ENCODE measurements around the gene PDE4D.

Gene PDE4D

DNA sequence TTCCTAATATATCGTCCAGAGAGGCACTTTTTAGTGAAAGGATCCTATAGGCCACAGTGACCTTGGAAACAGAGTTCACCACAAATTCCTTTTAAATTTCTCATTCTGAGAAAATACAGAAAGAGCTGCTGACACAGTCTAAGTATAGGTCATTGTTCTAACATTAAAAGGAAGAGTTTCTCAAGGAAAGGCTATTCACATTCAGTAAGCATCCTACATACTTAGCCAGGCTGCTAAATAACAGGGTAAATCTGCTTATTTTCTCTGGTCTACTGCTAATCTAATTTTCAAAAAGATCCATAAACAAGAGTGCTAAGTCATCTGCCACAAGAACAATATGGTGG lies 313.7 kb downstream of the PDE4D start:
- Histone ChIP-seq H3K14ac (ENCODE audit: low read length) (no peak overlapping the region), H3K23ac (ENCODE audit: low read depth, low read length, poor library complexity) (no peak overlapping the region), H2BK120ac (ENCODE audit: low read depth, low read length) (no peak overlapping the region), H4K8ac (ENCODE audit: low read depth, low read length) (no peak overlapping the region), H3K27ac (replicated peaks; ENCODE audit: low read length) (no peak overlapping the region), H3K36me3 (replicated peaks in 1 of 2; ENCODE audit: control insufficient read depth in 2 of 2, insufficient read depth in 2 of 2, low read length in 2 of 2) (no peaks in the 10 kb centered on the region), H3K4me2 (ENCODE audit: insufficient read depth, low read length, poor library complexity, severe bottlenecking) (no peak overlapping the region), H2BK15ac (ENCODE audit: low read length) (no peak overlapping the region), H2AK5ac (ENCODE audit: low read depth, low read length) (no peak overlapping the region), H3K18ac (ENCODE audit: low read length) (no peak overlapping the region), H3K9ac (ENCODE audit: low read depth, low read length, poor library complexity) (no peak overlapping the region), H3K9me3 (replicated peaks in 1 of 2; ENCODE audit: control insufficient read depth in 2 of 2, insufficient read depth in 1 of 2, low read depth in 1 of 2, low read length in 2 of 2) (no peaks in the 10 kb centered on the region), H3K79me1 (ENCODE audit: low read depth, low read length) (no peaks in the 10 kb centered on the region), H2AFZ (ENCODE audit: low read length) (no peak overlapping the region), H3K4me3 (ENCODE audit: low read length in 2 of 2) (no peak overlapping the region), H4K91ac (ENCODE audit: low read depth, low read length, poor library complexity) (no peak overlapping the region), H3K4me1 (ENCODE audit: control insufficient read depth in 2 of 2, insufficient read depth in 1 of 2, low read depth in 1 of 2, low read length in 2 of 2) (peaks cover 4 to 50% of the 10 kb centered on the region in 2 donors), H2BK12ac (ENCODE audit: low read length) (no peak overlapping the region), H3K4ac (ENCODE audit: low read length) (no peak overlapping the region), H3K27me3 (ENCODE audit: control insufficient read depth in 3 of 3, insufficient read depth in 3 of 3, low read depth in 1 of 3, low read length in 3 of 3) (no peaks in the 10 kb centered on the region), H2BK5ac (ENCODE audit: low read length) (no peak overlapping the region)
- no peak for DNase-seq (ENCODE audit: low spot score)
- WGBS, 2 donors (ENCODE audit: extremely low coverage in 2 of 2, insufficient read length in 2 of 2, insufficient replicate concordance in 1 of 2): no CpG with 5 or more reads among the region's 1 CpG

DNA sequence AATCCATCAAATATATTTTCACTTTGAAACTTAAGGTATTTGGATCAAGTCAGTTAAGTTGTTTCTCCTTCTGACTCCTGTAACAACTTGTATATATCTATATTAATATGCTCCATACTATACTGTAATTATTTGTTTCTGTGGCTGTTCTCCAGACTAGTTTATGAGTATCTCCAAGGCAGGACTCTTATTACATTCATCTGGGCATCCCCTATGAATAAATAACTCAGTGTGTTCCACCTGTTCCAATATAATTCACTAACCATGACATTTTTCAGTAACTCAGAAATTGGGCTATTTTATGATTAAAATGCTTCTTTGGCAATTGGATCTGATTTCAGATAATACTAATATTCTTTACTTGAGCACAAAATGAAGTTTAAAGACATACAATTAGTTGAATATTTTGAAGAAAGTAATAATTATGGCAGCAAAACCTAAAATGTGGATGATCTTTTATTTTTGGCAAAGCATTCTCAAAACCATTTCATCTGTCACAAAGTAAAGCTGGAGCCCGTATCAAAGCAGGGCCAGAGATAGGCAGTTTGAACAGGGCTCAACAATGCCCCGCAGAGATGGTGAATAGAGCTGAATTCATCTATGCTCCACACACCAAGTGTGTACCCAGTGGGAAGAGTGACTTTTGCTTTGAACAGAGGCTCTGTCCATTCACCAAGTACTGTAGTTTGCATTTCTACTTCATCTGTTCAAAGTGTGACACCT lies 314.3 kb downstream of the PDE4D start:
- no CpG with 5 or more reads among the region's 2 CpGs for WGBS, 2 donors (ENCODE audit: extremely low coverage in 2 of 2, insufficient read length in 2 of 2, insufficient replicate concordance in 1 of 2)

DNA sequence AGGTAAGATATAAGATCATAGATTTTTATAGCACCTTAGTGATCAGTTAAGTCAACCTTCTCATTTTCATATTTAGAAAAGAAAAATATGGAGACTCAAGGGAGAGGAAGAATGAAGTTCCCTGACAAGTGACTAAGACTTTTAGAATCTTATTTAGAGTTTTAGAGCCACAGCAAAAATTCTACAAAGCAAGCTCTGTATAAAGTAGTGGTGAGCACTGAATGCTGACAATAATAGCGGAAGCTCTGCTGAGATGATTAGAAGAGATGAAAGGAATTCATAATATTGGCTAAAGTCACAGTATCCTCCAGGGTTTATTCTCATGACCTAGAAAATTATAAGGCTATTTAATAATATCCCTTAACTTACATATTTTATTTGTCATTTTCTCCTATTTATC lies 316.0 kb downstream of the PDE4D start:
- no peaks in the 10 kb centered on the region for H3K79me1 ChIP-seq (ENCODE audit: low read depth, low read length)

More for the DNA sequence above, 314.3 kb downstream of the PDE4D start:
- Histone ChIP-seq H3K4ac (ENCODE audit: low read length) (no peak overlapping the region), H3K4me3 (ENCODE audit: low read length in 2 of 2) (no peak overlapping the region), H3K4me1 (ENCODE audit: control insufficient read depth in 2 of 2, insufficient read depth in 1 of 2, low read depth in 1 of 2, low read length in 2 of 2) (peaks cover 4 to 46% of the 10 kb centered on the region in 2 donors), H2BK12ac (ENCODE audit: low read length) (no peak overlapping the region), H3K18ac (ENCODE audit: low read length) (no peak overlapping the region), H2AK5ac (ENCODE audit: low read depth, low read length) (no peak overlapping the region), H3K14ac (ENCODE audit: low read length) (no peak overlapping the region), H2BK5ac (ENCODE audit: low read length) (no peak overlapping the region), H3K36me3 (replicated peaks in 1 of 2; ENCODE audit: control insufficient read depth in 2 of 2, insufficient read depth in 2 of 2, low read length in 2 of 2) (no peaks in the 10 kb centered on the region), H3K23ac (ENCODE audit: low read depth, low read length, poor library complexity) (no peak overlapping the region), H3K27ac (replicated peaks; ENCODE audit: low read length) (no peak overlapping the region), H3K4me2 (ENCODE audit: insufficient read depth, low read length, poor library complexity, severe bottlenecking) (no peak overlapping the region), H2BK15ac (ENCODE audit: low read length) (no peak overlapping the region), H4K91ac (ENCODE audit: low read depth, low read length, poor library complexity) (no peak overlapping the region), H3K9me3 (replicated peaks in 1 of 2; ENCODE audit: control insufficient read depth in 2 of 2, insufficient read depth in 1 of 2, low read depth in 1 of 2, low read length in 2 of 2) (no peaks in the 10 kb centered on the region), H3K79me1 (ENCODE audit: low read depth, low read length) (no peaks in the 10 kb centered on the region), H3K27me3 (ENCODE audit: control insufficient read depth in 3 of 3, insufficient read depth in 3 of 3, low read depth in 1 of 3, low read length in 3 of 3) (no peaks in the 10 kb centered on the region), H2BK120ac (ENCODE audit: low read depth, low read length) (no peak overlapping the region), H3K9ac (ENCODE audit: low read depth, low read length, poor library complexity) (no peak overlapping the region), H4K8ac (ENCODE audit: low read depth, low read length) (no peak overlapping the region), H2AFZ (ENCODE audit: low read length) (no peak overlapping the region)
- no peak for DNase-seq (ENCODE audit: low spot score)

DNA sequence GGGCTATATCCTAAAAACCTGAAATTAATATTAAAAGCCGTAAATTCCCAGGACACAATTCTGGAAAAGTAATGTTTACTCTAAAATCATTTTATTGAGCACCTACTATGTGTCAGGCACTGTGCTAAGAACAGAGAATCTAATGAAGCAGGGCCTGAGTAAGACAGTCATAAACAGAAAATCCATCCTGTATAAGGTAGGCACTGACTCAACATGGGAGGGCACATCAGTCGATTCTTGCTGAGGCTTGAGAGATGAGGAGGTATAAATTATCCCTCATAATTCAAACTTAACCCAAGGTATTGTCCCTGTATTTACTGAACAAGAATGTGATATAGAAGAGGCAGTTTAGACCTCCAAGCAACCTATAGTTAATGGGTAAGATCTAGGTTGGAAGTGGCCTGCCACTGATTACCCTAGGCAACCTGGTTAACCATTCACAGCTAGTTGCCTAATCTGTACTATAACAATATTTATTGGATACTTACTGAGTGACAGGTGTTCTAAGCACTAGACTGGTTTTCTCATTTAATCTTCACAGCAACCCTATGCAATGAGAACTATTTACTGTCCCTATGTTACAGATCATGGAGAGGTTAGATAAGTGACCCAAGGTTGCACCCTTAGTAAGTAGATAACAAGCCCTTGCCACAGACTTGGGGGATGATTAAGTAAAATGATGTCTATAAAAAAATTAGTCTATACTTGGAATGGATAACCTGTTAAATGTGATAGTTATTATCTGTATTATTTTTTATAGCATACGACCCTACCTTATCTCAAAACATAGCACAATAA lies 317.7 kb downstream of the PDE4D start:
- H3K79me1 ChIP-seq (ENCODE audit: low read depth, low read length): no peaks in the 10 kb centered on the region
- no CpG with 5 or more reads among the region's 3 CpGs for WGBS, 2 donors (ENCODE audit: extremely low coverage in 2 of 2, insufficient read length in 2 of 2, insufficient replicate concordance in 1 of 2)
- no peak overlapping the region for H2AK5ac ChIP-seq (ENCODE audit: low read depth, low read length)

More for the DNA sequence above, 316.0 kb downstream of the PDE4D start:
- H3K9ac ChIP-seq (ENCODE audit: low read depth, low read length, poor library complexity): no peak overlapping the region
- no peak overlapping the region for H4K91ac ChIP-seq (ENCODE audit: low read depth, low read length, poor library complexity)
- no peak overlapping the region for H2AK5ac ChIP-seq (ENCODE audit: low read depth, low read length)
- no peak overlapping the region for H4K8ac ChIP-seq (ENCODE audit: low read depth, low read length)
- DNase-seq (ENCODE audit: low spot score): no peak
- no peaks in the 10 kb centered on the region for H3K9me3 ChIP-seq (replicated peaks in 1 of 2; ENCODE audit: control insufficient read depth in 2 of 2, insufficient read depth in 1 of 2, low read depth in 1 of 2, low read length in 2 of 2)
- no CpG with 5 or more reads among the region's 1 CpG for WGBS, 2 donors (ENCODE audit: extremely low coverage in 2 of 2, insufficient read length in 2 of 2, insufficient replicate concordance in 1 of 2)
- H3K14ac ChIP-seq (ENCODE audit: low read length): no peak overlapping the region
- no peaks in the 10 kb centered on the region for H3K27me3 ChIP-seq (ENCODE audit: control insufficient read depth in 3 of 3, insufficient read depth in 3 of 3, low read depth in 1 of 3, low read length in 3 of 3)
- H3K4ac ChIP-seq (ENCODE audit: low read length): no peak overlapping the region
- no peak overlapping the region for H3K4me3 ChIP-seq (ENCODE audit: low read length in 2 of 2)
- no peak overlapping the region for H2BK15ac ChIP-seq (ENCODE audit: low read length)
- H3K36me3 ChIP-seq (replicated peaks in 1 of 2; ENCODE audit: control insufficient read depth in 2 of 2, insufficient read depth in 2 of 2, low read length in 2 of 2): no peaks in the 10 kb centered on the region
- no peak overlapping the region for H2AFZ ChIP-seq (ENCODE audit: low read length)
- no peak overlapping the region for H3K27ac ChIP-seq (replicated peaks; ENCODE audit: low read length)
- H2BK120ac ChIP-seq (ENCODE audit: low read depth, low read length): no peak overlapping the region
- no peak overlapping the region for H2BK12ac ChIP-seq (ENCODE audit: low read length)
- no peak overlapping the region for H3K18ac ChIP-seq (ENCODE audit: low read length)
- H2BK5ac ChIP-seq (ENCODE audit: low read length): no peak overlapping the region
- H3K23ac ChIP-seq (ENCODE audit: low read depth, low read length, poor library complexity): no peak overlapping the region
- H3K4me2 ChIP-seq (ENCODE audit: insufficient read depth, low read length, poor library complexity, severe bottlenecking): no peak overlapping the region
- peaks cover 4 to 38% of the 10 kb centered on the region in 2 donors for H3K4me1 ChIP-seq (ENCODE audit: control insufficient read depth in 2 of 2, insufficient read depth in 1 of 2, low read depth in 1 of 2, low read length in 2 of 2)

More for the DNA sequence above, 317.7 kb downstream of the PDE4D start:
- H2AFZ ChIP-seq (ENCODE audit: low read length): no peak overlapping the region
- H3K4me2 ChIP-seq (ENCODE audit: insufficient read depth, low read length, poor library complexity, severe bottlenecking): no peak overlapping the region
- H3K9ac ChIP-seq (ENCODE audit: low read depth, low read length, poor library complexity): no peak overlapping the region
- H3K36me3 ChIP-seq (replicated peaks in 1 of 2; ENCODE audit: control insufficient read depth in 2 of 2, insufficient read depth in 2 of 2, low read length in 2 of 2): no peaks in the 10 kb centered on the region
- H3K27me3 ChIP-seq (ENCODE audit: control insufficient read depth in 3 of 3, insufficient read depth in 3 of 3, low read depth in 1 of 3, low read length in 3 of 3): no peaks in the 10 kb centered on the region
- no peak overlapping the region for H3K14ac ChIP-seq (ENCODE audit: low read length)
- no peak overlapping the region for H3K4me3 ChIP-seq (ENCODE audit: low read length in 2 of 2)
- no peak overlapping the region for H2BK12ac ChIP-seq (ENCODE audit: low read length)
- H3K23ac ChIP-seq (ENCODE audit: low read depth, low read length, poor library complexity): no peak overlapping the region
- H3K27ac ChIP-seq (replicated peaks; ENCODE audit: low read length): no peak overlapping the region
- no peak overlapping the region for H3K18ac ChIP-seq (ENCODE audit: low read length)
- no peaks in the 10 kb centered on the region for H3K9me3 ChIP-seq (replicated peaks in 1 of 2; ENCODE audit: control insufficient read depth in 2 of 2, insufficient read depth in 1 of 2, low read depth in 1 of 2, low read length in 2 of 2)
- DNase-seq (ENCODE audit: low spot score): no peak
- H4K91ac ChIP-seq (ENCODE audit: low read depth, low read length, poor library complexity): no peak overlapping the region
- H4K8ac ChIP-seq (ENCODE audit: low read depth, low read length): no peak overlapping the region
- H2BK120ac ChIP-seq (ENCODE audit: low read depth, low read length): no peak overlapping the region
- H2BK5ac ChIP-seq (ENCODE audit: low read length): no peak overlapping the region
- H3K4ac ChIP-seq (ENCODE audit: low read length): no peak overlapping the region
- no peak overlapping the region for H2BK15ac ChIP-seq (ENCODE audit: low read length)
- peaks cover 4 to 37% of the 10 kb centered on the region in 2 donors for H3K4me1 ChIP-seq (ENCODE audit: control insufficient read depth in 2 of 2, insufficient read depth in 1 of 2, low read depth in 1 of 2, low read length in 2 of 2)
